Heart left ventricle (tissue), 13 donors: Measurements from ENCODE around the gene TCP10L.

Experiments
- CTCF ChIP-seq, 12 donors: fragments of 200-600 bp; sonication (generic) in 4 of 12; IDR thresholded peaks; one replicate each; pipeline versions ENCODE4 v1.5.0 to v1.8.0; 2018 to 2022; ENCODE audit warnings: antibody characterized with exemption in 12 of 12, mild to moderate bottlenecking in 5 of 12
- POLR2A ChIP-seq, 2 donors: fragments of 450-650 bp; IDR thresholded peaks; one replicate each; pipeline ENCODE4 v1.6.1; 2017; ENCODE audit warnings: antibody characterized with exemption in 2 of 2, mild to moderate bottlenecking in 2 of 2, moderate library complexity in 2 of 2
- donor health status: ischemic (EF 13 %, LVEDD 7.1; RV severe dilation, severe dysfunction).
- donor health status: DM: no; HTN: yes; CAD: no.
- donor health status: DM: no; HTN: no; CAD: no.
- donor health status: ischemic (EF 25% LVEDD 6.9; RV normal size, moderate dysfunction).
- donor health status: ischemic (EF 25% LVEDD 5.7; RV mildly dilated, moderate dysfunction).
- donor health status: ischemic (EF 35%, LVEDD 5.7; RV mildly dilated, moderate dysfunction).
- donor health status: nonischemic (EF 11% LVEDD 7.7; RV severe dilation, severe dysfunction).
- donor health status: DM: yes; HTN: yes; CAD: no.
- donor health status: PGD.
- donor health status: ischemic (EF 29% LVEDD 5.4; RV normal size, mild dysfunction).
- donor health status: nonischemic (EF 23%, LVEDD 6.1; RV moderate dilation, normal function).

- TF ChIP-seq CTCF (IDR thresholded peaks at IDR 0.05) (no peak), POLR2A (IDR thresholded peaks at IDR 0.05) (no peak)
These were observed 51.7 kb downstream of the TCP10L start for GRCh38 chr21:32533611-32534010.
